HCT116 (cell line): Measurements from ENCODE around the gene RPL34. TPM values are rescaled to one million over a fixed set of nuclear protein-coding genes. Genes with fewer than 3 reads are reported as not detected.

Experiments used
- ATAC-seq: fragments of 200-7000 bp; cut with Tn5 transposase; 2 replicates; pipeline ENCODE4 v1.9.1; 2020; ENCODE audit warnings: mild to moderate bottlenecking, moderate library complexity
- BruUV-seq: library from RNA; stranded (reverse); fragments of 400-500 nt; replicated peaks from 2 replicates; lab custom pipeline; 2021; lab: Mats Ljungman, UMichigan
- CTCF ChIA-PET: fragments of 300-600 bp; sonication (Branson Sonifier 250); formaldehyde crosslinking; loops from one replicate; lab custom pipeline; 2021; ENCODE audit warnings: antibody characterized with exemption; lab: Charles Lee
- POLR2A ChIA-PET: fragments of 300-600, 350-600 bp; sonication (Branson Sonifier 250); formaldehyde crosslinking; loops from one replicate; lab custom pipeline; 2021; ENCODE audit warnings: antibody characterized with exemption; lab: Charles Lee
- RAD21 ChIA-PET, 2 experiments: fragments of 300-600 bp; sonication (Branson Sonifier 250); formaldehyde crosslinking; loops; one replicate each; lab custom pipeline; 2023; ENCODE audit warnings: low total read pairs in 2 of 2; ENCODE audit not compliant: uncharacterized antibody in 2 of 2, unreplicated experiment in 2 of 2, low non-redundant PET in 1 of 2; lab: Charles Lee
- DNase-seq: peaks from one replicate; pipeline ENCODE4 v3.0.0-alpha.2; 2010; ENCODE audit warnings: low read depth, low spot score
- H2AFZ ChIP-seq: fragments of 200-600 bp; shearing (Covaris generic), sonication (generic); 2 replicates; pipeline ENCODE4 v1.6.1; 2017; ENCODE audit warnings: low read depth, mixed run types, mixed read lengths, antibody characterized with exemption, low read length; ENCODE audit not compliant: poor library complexity, severe bottlenecking
- H3K27ac ChIP-seq: 2 replicates; pipeline ENCODE4 v1.5.1; 2012; ENCODE audit warnings: low read depth, low read length
- H3K27me3 ChIP-seq: fragments of 200-600 bp; sonication (generic); 2 replicates; pipeline ENCODE4 v1.6.1; 2016; ENCODE audit warnings: mixed run types, low read length, mixed read lengths; ENCODE audit not compliant: insufficient read depth
- H3K36me3 ChIP-seq, 2 experiments: fragments of 200-500 bp in 1 of 2; fragments of 200-600 bp in 1 of 2; sonication (Bioruptor generic) in 1 of 2; sonication (generic) in 1 of 2; 2 replicates each; pipeline versions ENCODE4 v1.5.1 to v1.6.1; 2014 to 2016; ENCODE audit warnings: low read length in 2 of 2, inconsistent platforms in 1 of 2, mixed read lengths in 1 of 2, mixed run types in 1 of 2; ENCODE audit not compliant: insufficient read depth in 2 of 2, control insufficient read depth in 1 of 2
- H3K4me1 ChIP-seq, 2 experiments: fragments of 200-600 bp in 1 of 2; sonication (generic) in 1 of 2; 2 replicates each; pipeline versions ENCODE4 v1.5.1 to v1.6.1; 2012 to 2017; ENCODE audit warnings: low read length in 2 of 2, inconsistent platforms in 1 of 2, mild to moderate bottlenecking in 1 of 2, mixed read lengths in 1 of 2, mixed run types in 1 of 2, moderate library complexity in 1 of 2; ENCODE audit not compliant: insufficient read depth in 2 of 2, control insufficient read depth in 1 of 2
- H3K4me2 ChIP-seq: fragments of 200-600 bp; sonication (generic); 2 replicates; pipeline ENCODE4 v1.6.1; 2017; ENCODE audit warnings: mixed run types, low read length, mixed read lengths
- H3K4me3 ChIP-seq, 2 experiments: fragments of 200-600 bp in 1 of 2; sonication (generic) in 1 of 2; replicated peaks in 1 of 2; 2 replicates each; pipeline ENCODE4 v1.5.1; 2011 to 2016; ENCODE audit warnings: low read length in 2 of 2, control low read depth in 1 of 2, low read depth in 1 of 2, mild to moderate bottlenecking in 1 of 2, mixed read lengths in 1 of 2, mixed run types in 1 of 2
- H3K79me2 ChIP-seq: fragments of 200-600 bp; sonication (generic); 2 replicates; pipeline ENCODE4 v1.6.1; 2017; ENCODE audit warnings: mild to moderate bottlenecking, mixed run types, low read length, moderate library complexity, mixed read lengths; ENCODE audit not compliant: insufficient read depth
- H3K9ac ChIP-seq: fragments of 200-600 bp; sonication (generic); 2 replicates; pipeline ENCODE4 v1.6.1; 2016; ENCODE audit warnings: low read length, mixed read lengths
- H3K9me2 ChIP-seq: fragments of 200-600 bp; sonication (generic), shearing (Covaris generic); 2 replicates; pipeline ENCODE4 v1.6.1; 2017; ENCODE audit warnings: mixed run types, mild to moderate bottlenecking, moderate library complexity; ENCODE audit not compliant: insufficient read depth
- H3K9me3 ChIP-seq, 2 experiments: fragments of 200-500 bp in 1 of 2; fragments of 200-600 bp in 1 of 2; sonication (Bioruptor generic) in 1 of 2; sonication (generic) in 1 of 2; 2 replicates each; pipeline ENCODE4 v1.6.1; 2014 to 2017; ENCODE audit warnings: low read length in 2 of 2, mixed read lengths in 2 of 2, inconsistent platforms in 1 of 2, low read depth in 1 of 2, mild to moderate bottlenecking in 1 of 2, mixed run types in 1 of 2, moderate library complexity in 1 of 2; ENCODE audit not compliant: control insufficient read depth in 1 of 2, insufficient read depth in 1 of 2
- H4K20me1 ChIP-seq: fragments of 200-600 bp; sonication (generic), shearing (Covaris generic); 2 replicates; pipeline ENCODE4 v1.6.1; 2017; ENCODE audit warnings: mixed run types, mild to moderate bottlenecking, moderate library complexity; ENCODE audit not compliant: insufficient read depth
- ATF3 ChIP-seq: IDR thresholded peaks from 2 replicates; pipeline ENCODE4 v1.6.1; 2012
- EGR1 ChIP-seq: IDR thresholded peaks from 2 replicates; pipeline ENCODE4 v1.6.1; 2012; ENCODE audit warnings: low read depth
- EZH2phosphoT487 ChIP-seq: fragments of 200-600 bp; IDR thresholded peaks from 2 replicates; pipeline ENCODE4 v1.6.1; 2018; ENCODE audit warnings: antibody characterized with exemption, borderline replicate concordance
- POLR2A ChIP-seq: IDR thresholded peaks from 2 replicates; pipeline ENCODE4 v1.7.0; 2011; ENCODE audit warnings: borderline replicate concordance; ENCODE audit not compliant: insufficient read depth, insufficient read length; ENCODE audit errors: extremely low read depth
- POLR2AphosphoS5 ChIP-seq: IDR thresholded peaks from 2 replicates; pipeline ENCODE4 v1.6.1; 2011; ENCODE audit warnings: mild to moderate bottlenecking, low read depth, low read length, moderate library complexity
- REST ChIP-seq: IDR thresholded peaks from 2 replicates; pipeline ENCODE4 v1.6.1; 2012; ENCODE audit warnings: low read depth
- TCF7L2 ChIP-seq: IDR thresholded peaks from 2 replicates; pipeline ENCODE4 v1.7.0; 2011; ENCODE audit warnings: borderline replicate concordance, inconsistent platforms; ENCODE audit not compliant: insufficient read depth, insufficient read length; ENCODE audit errors: extremely low read depth
- ZBTB33 ChIP-seq: IDR thresholded peaks from 2 replicates; pipeline ENCODE4 v1.6.1; 2011; ENCODE audit warnings: mild to moderate bottlenecking, low read length, moderate library complexity; ENCODE audit not compliant: insufficient replicate concordance; ENCODE audit errors: extremely low read depth
- intact Hi-C: fragments of 100-400 bp; cut with micrococcal nuclease; formaldehyde crosslinking; loops from 2 replicates; pipeline ENCODE4 v1.10.0; 2022
- total RNA-seq: library from RNA; stranded (reverse); gene quantifications from one replicate; pipeline ENCODE4 v1.2.1, GENCODE V29; 2021; ENCODE audit not compliant: unreplicated experiment

The RPL34 gene
- total RNA-seq, 1 experiment from 2014 or later: 1,359 TPM

- no peak overlapping the region for H3K27ac ChIP-seq
- ChIA-PET POLR2A (no interaction called here), RAD21 (no interaction called here), CTCF (interaction anchor here (1.2 to 3.5 kb wide), 2 partner anchors 514 to 544 kb away, joined by 4 to 29 read pairs; no protein-coding TSS in a partner anchor)
- no peaks in the 10 kb centered on the region for H3K79me2 ChIP-seq
- no peak overlapping the region for H3K9ac ChIP-seq
- H2AFZ ChIP-seq: no peak overlapping the region
- H3K9me2 ChIP-seq: no peaks in the 10 kb centered on the region
- H3K4me3 ChIP-seq: no peak overlapping the region
- ATAC-seq (no peak), DNase-seq (no peak)
- no peaks in the 10 kb centered on the region for H3K9me3 ChIP-seq
- H4K20me1 ChIP-seq: no peaks in the 10 kb centered on the region
- H3K4me1 ChIP-seq: no peaks in the 10 kb centered on the region
- intact Hi-C loops: no loop called here
- H3K4me2 ChIP-seq: no peak overlapping the region
- H3K36me3 ChIP-seq: no peaks in the 10 kb centered on the region
- H3K27me3 ChIP-seq: no peaks in the 10 kb centered on the region
- TF ChIP-seq EZH2phosphoT487 (no peak), EGR1 (no peak), ZBTB33 (no peak), POLR2A (no peak), REST (no peak), POLR2AphosphoS5 (no peak), TCF7L2 (no peak), ATF3 (no peak)
- no TSS peak for BruUV-seq
These were observed 46.0 kb upstream of the RPL34 start for GRCh38 chr4:108574402-108574801.
